SU-DHL-6 (cell line): ENCODE measurements around the gene TFEB.

Experiments
- EZH2phosphoT487 ChIP-seq: fragments of 200-600 bp; sonication (generic), shearing (Covaris generic); conservative IDR thresholded peaks from 2 replicates; pipeline ENCODE4 v1.6.1; 2018; ENCODE audit warnings: mild to moderate bottlenecking, antibody characterized with exemption, low read length, moderate library complexity, mixed read lengths
- TF ChIP-seq, protein P1 (sequence below): fragments of 200-600 bp; sonication (generic); IDR thresholded peaks from one replicate; pipeline ENCODE4 v1.5.1; 2017; ENCODE audit warnings: antibody characterized with exemption, mild to moderate bottlenecking, low read length, moderate library complexity; ENCODE audit not compliant: insufficient read depth, poor library complexity, severe bottlenecking

DNA sequence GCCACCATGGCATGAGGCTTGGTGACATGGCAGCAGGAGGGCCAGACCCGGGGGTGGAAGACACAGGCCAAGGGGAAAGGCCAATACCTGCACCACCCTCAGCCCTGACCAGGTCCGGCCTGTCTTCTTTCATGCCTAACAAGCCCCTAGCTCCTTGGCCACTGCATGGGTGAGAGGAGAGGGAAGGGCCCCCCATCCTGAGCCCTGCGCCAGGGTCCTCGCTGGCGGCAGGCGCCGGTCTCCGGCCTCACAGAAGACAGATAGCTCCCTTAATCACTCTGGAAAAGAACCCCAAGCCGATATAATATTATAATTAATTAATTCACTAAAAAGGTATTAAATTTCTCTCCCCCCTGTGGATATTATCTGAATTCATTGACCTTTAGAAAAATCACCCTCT is 55.7 kb downstream of the TFEB start:
- TF ChIP-seq, protein P1, sequence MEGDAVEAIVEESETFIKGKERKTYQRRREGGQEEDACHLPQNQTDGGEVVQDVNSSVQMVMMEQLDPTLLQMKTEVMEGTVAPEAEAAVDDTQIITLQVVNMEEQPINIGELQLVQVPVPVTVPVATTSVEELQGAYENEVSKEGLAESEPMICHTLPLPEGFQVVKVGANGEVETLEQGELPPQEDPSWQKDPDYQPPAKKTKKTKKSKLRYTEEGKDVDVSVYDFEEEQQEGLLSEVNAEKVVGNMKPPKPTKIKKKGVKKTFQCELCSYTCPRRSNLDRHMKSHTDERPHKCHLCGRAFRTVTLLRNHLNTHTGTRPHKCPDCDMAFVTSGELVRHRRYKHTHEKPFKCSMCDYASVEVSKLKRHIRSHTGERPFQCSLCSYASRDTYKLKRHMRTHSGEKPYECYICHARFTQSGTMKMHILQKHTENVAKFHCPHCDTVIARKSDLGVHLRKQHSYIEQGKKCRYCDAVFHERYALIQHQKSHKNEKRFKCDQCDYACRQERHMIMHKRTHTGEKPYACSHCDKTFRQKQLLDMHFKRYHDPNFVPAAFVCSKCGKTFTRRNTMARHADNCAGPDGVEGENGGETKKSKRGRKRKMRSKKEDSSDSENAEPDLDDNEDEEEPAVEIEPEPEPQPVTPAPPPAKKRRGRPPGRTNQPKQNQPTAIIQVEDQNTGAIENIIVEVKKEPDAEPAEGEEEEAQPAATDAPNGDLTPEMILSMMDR = no peak
- no peak for TF ChIP-seq EZH2phosphoT487
